ENCODE measurements around the gene GPR146. TPM values are rescaled to one million over a fixed set of nuclear protein-coding genes. Genes with fewer than 3 reads are reported as not detected.
A peak's percentile ranks its signal among the peaks of the same experiment; 100 is the strongest.

GPR146 gene
- total and polyA plus RNA-seq, 4 experiments from 2014 or later: 8.8 to 22.2 (median 10.1) TPM

DNA sequence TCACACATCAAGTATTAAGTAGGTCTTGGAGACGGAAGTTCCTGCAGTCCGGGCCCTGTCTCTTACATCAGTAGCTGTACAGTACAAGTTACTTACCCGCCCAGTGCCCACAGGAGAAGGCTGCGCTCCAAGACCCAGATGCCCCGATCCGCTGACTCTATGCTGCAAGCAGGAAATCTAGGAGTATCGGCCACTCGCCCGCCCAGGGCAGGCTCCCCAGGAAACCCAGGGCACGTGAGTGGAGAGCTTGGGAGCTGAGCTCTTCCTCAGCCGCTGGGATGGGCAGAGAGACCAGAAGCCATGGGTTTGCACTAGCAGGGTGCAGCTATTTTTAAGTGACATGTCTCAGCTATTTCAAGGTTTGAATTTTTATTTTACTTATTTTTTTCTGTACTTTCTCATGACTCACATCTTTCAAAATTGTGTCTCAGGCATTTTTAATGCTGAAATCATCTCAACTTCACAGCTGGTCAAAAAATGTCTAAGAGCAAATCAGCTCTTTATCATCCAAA, 41.6 kb downstream of the GPR146 start:
- Mint-ChIP-seq H3K9me3 (no peaks in the 10 kb centered on the region), H3K4me1 (peaks cover 8 to 14% (median 8%) of the 10 kb centered on the region in 4 donors), H3K4me3 (no peak overlapping the region), H3K27me3 (no peaks in the 10 kb centered on the region), H3K36me3 (no peaks in the 10 kb centered on the region), H3K27ac (no peak overlapping the region)
- ChIA-PET CTCF (ENCODE audit: partially characterized antibody) (interaction anchor here (0.6 to 2.4 kb wide), 16 partner anchors 11 to 107 kb away, joined by 3 to 22 read pairs (median 5); a partner anchor contains a TSS), POLR2A (ENCODE audit: partially characterized antibody) (no interaction called here)
- Histone ChIP-seq H3K27ac (ENCODE audit: low read depth, low read length) (no peak overlapping the region), H3K4me1 (ENCODE audit: insufficient read depth, low read length) (peaks cover 10% of the 10 kb centered on the region), H3K9me3 (ENCODE audit: control insufficient read depth in 1 of 2, low read length in 2 of 2) (no peaks in the 10 kb centered on the region), H3K27me3 (ENCODE audit: insufficient read depth, low read length) (no peaks in the 10 kb centered on the region), H3K4me3 (ENCODE audit: low read length in 2 of 2) (no peak overlapping the region), H3K36me3 (ENCODE audit: insufficient read depth, low read length) (no peaks in the 10 kb centered on the region)
- no peak for DNase-seq
- intact Hi-C loops (cut with micrococcal nuclease): loop anchor here (2.0 kb wide), 1 partner anchor 389 kb away; no protein-coding TSS in a partner anchor

DNA sequence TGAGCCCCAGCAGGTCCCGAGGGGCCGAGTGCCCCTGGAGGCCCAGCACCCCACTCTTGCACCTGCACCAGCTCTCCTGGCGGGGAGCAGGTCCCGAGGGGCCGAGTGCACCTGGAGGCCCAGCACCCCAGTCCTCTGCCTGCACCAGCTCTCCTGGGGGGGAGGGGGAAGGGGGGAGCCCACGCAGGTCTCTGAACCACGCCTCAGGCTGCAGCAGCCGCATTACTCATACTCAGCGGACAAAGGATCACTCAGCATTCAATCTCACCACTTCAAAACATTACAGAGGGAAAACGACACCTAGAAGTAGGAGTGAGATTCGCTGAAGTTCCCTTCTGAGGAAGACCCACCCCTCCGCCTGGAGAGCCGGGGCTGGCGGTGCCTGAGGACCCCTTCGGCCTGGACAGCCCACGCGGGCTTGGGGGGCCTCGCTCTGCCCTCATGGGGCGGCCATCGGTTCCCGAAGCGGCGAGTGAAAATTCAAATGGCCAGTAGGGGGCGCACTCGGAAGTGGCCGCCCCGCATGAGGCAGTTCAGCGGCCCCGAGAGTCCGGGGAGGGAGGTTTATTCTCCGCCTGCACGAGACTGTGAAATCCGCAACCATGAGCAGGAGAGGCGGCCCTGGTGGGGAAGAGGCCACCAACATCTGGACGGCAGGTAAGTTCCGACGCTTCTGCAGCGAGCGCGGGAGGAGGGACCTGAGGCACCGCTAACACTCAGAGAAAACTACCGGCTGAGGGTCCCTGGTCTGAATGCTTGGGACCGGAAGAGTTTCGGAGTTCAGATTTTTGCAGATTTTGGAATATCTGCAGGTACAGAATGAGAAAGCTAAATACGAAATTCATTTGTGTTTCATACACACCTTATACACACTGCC, 42.5 kb downstream of the GPR146 start:
- H3K4me3 Mint-ChIP-seq: peak overlapping the region; percentile 65 to 79 (median 70)
- intact Hi-C loops (cut with micrococcal nuclease): loop anchor here (1.0 to 2.0 kb wide), 3 partner anchors 83 to 388 kb away; no protein-coding TSS in a partner anchor
- peaks cover 10% of the 10 kb centered on the region for H3K4me1 ChIP-seq (ENCODE audit: insufficient read depth, low read length)
- DNase-seq: peak; percentile 56 to 67 (median 59)
- H3K9me3 ChIP-seq (ENCODE audit: control insufficient read depth in 1 of 2, low read length in 2 of 2): no peaks in the 10 kb centered on the region
- H3K27me3 Mint-ChIP-seq: no peaks in the 10 kb centered on the region
- no peaks in the 10 kb centered on the region for H3K27me3 ChIP-seq (ENCODE audit: insufficient read depth, low read length)
- H3K36me3 Mint-ChIP-seq: peaks cover under 1 to 2% of the 10 kb centered on the region in 2 donors
- no peaks in the 10 kb centered on the region for H3K36me3 ChIP-seq (ENCODE audit: insufficient read depth, low read length)
- no peaks in the 10 kb centered on the region for H3K9me3 Mint-ChIP-seq
- CTCF ChIA-PET (ENCODE audit: partially characterized antibody): interaction anchor here (0.6 to 2.4 kb wide), 21 partner anchors 12 to 113 kb away, joined by 3 to 22 read pairs (median 5); a partner anchor contains a TSS
- peaks cover 8 to 14% (median 9%) of the 10 kb centered on the region in 4 donors for H3K4me1 Mint-ChIP-seq
- peak overlapping the region in 2 of 7 donors; percentile 36 to 47 for H3K27ac Mint-ChIP-seq
- H3K27ac ChIP-seq (ENCODE audit: low read depth, low read length): no peak overlapping the region
- POLR2A ChIA-PET (ENCODE audit: partially characterized antibody): no interaction called here
- peak overlapping the region in 1 of 2 donors; percentile 21 for H3K4me3 ChIP-seq (ENCODE audit: low read length in 2 of 2)

DNA sequence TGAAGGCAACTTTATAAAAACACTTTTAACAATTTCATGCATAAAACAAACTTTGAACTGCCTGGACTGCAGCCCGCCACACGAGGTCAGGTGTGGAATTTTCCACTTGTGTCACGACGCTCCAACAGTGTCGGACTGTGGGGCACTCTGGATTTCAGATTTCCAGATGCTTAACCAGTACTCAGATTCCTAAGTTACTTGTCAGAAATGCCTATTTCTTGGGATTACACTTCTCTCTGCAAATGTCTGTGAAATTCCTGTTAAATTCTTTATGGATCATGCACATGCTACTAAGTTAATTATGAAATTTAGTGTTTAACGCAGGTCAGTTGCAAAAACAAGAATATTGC, 43.1 kb downstream of the GPR146 start:
- CTCF ChIA-PET (ENCODE audit: partially characterized antibody): interaction anchor here (0.8 to 2.4 kb wide), 7 partner anchors 52 to 114 kb away, joined by 3 to 14 read pairs (median 5); a partner anchor contains a TSS
- Histone ChIP-seq H3K27me3 (ENCODE audit: insufficient read depth, low read length) (no peaks in the 10 kb centered on the region), H3K9me3 (ENCODE audit: control insufficient read depth in 1 of 2, low read length in 2 of 2) (no peaks in the 10 kb centered on the region), H3K27ac (ENCODE audit: low read depth, low read length) (no peak overlapping the region), H3K4me1 (ENCODE audit: insufficient read depth, low read length) (peaks cover 10% of the 10 kb centered on the region), H3K4me3 (ENCODE audit: low read length in 2 of 2) (no peak overlapping the region), H3K36me3 (ENCODE audit: insufficient read depth, low read length) (no peaks in the 10 kb centered on the region)
- H3K9me3 Mint-ChIP-seq: no peaks in the 10 kb centered on the region
- peaks cover 8 to 14% (median 9%) of the 10 kb centered on the region in 4 donors for H3K4me1 Mint-ChIP-seq
- intact Hi-C loops (cut with micrococcal nuclease): loop anchor here (1.0 to 2.0 kb wide), 3 partner anchors 83 to 387 kb away; no protein-coding TSS in a partner anchor
- no peak for DNase-seq
- H3K27ac Mint-ChIP-seq: peak overlapping the region in 1 of 7 donors; percentile 36
- POLR2A ChIA-PET (ENCODE audit: partially characterized antibody): no interaction called here
- H3K36me3 Mint-ChIP-seq: peaks cover 2 to 4% of the 10 kb centered on the region in 2 donors
- H3K4me3 Mint-ChIP-seq: peak overlapping the region in 4 of 8 donors; percentile 67 to 79 (median 74)
- H3K27me3 Mint-ChIP-seq: no peaks in the 10 kb centered on the region

DNA sequence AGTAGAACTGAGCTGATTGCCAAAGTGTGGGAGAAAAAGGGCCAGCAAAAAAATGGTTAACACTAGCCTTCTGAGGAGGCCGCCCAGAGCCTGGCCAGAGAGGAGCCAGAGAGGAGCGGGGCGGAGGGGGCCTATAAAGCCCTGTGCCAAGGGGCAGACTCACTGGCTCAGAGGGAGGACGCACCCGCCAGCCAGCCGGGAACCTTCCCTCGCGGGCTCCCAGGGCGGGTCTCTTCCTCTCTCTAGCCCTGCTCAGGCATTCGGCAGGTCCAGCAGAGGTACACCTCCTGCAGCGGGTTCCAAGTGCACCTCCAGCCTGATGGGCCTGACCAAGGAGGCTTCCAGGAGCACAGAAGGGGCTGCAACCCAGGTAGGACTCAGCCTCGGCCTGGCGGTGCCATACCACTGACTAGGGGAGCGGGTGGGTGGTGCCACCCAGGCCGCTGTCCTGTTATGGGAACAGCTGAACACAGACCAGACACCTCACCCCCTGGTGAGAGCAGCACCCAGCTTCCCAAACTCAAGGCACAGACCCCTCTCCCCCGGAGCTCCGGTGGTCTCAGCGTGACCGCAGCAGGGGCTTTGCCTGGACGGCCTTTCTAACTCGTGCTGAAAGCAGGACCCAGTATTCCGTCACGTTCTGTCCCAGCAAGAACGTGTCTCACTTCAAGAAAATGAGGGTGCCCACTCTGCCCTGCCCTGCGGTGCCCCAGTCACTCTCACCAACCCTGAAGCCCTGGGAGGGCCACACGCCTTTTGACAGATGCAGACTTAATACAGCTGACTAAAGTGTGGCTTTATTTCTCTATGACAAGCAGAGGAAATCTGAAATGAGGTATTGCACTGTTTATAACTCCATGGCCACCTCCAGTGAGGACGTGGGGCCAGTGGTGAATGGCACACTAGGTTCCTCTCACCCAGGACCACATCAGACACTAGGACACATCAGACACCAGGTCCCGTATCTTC, 43.9 kb downstream of the GPR146 start, which contains the start of gene GPER1:
Gene GPER1 (plus strand): TSS at position 162 of the 969 bp plus-strand sequence. CDS start 3,616 bp downstream, outside the sequence.
- CTCF ChIA-PET (ENCODE audit: partially characterized antibody): interaction anchor here (1.0 to 2.0 kb wide), 6 partner anchors 22 to 93 kb away, joined by 3 to 7 read pairs (median 5); no protein-coding TSS in a partner anchor
- Mint-ChIP-seq H3K27me3 (no peaks in the 10 kb centered on the region), H3K4me3 (peak within 1 kb of the TSS; percentile 65 to 79 (median 70)), H3K36me3 (peaks cover 2 to 7% of the 10 kb centered on the region in 2 donors), H3K9me3 (no peaks in the 10 kb centered on the region), H3K4me1 (peaks cover 8 to 14% (median 9%) of the 10 kb centered on the region in 4 donors), H3K27ac (peak within 1 kb of the TSS in 4 of 7 donors; percentile 36 to 60 (median 47))
- Histone ChIP-seq H3K27me3 (ENCODE audit: insufficient read depth, low read length) (no peaks in the 10 kb centered on the region), H3K36me3 (ENCODE audit: insufficient read depth, low read length) (no peaks in the 10 kb centered on the region), H3K9me3 (ENCODE audit: control insufficient read depth in 1 of 2, low read length in 2 of 2) (no peaks in the 10 kb centered on the region), H3K4me3 (ENCODE audit: low read length in 2 of 2) (peak within 1 kb of the TSS in 1 of 2 donors; percentile 21), H3K27ac (ENCODE audit: low read depth, low read length) (no peak within 1 kb of the TSS), H3K4me1 (ENCODE audit: insufficient read depth, low read length) (peaks cover 10% of the 10 kb centered on the region)
- DNase-seq: no peak
- POLR2A ChIA-PET (ENCODE audit: partially characterized antibody): no interaction called here
- intact Hi-C loops (cut with micrococcal nuclease): loop anchor here (1.0 to 2.0 kb wide), 3 partner anchors 82 to 387 kb away; no protein-coding TSS in a partner anchor

DNA sequence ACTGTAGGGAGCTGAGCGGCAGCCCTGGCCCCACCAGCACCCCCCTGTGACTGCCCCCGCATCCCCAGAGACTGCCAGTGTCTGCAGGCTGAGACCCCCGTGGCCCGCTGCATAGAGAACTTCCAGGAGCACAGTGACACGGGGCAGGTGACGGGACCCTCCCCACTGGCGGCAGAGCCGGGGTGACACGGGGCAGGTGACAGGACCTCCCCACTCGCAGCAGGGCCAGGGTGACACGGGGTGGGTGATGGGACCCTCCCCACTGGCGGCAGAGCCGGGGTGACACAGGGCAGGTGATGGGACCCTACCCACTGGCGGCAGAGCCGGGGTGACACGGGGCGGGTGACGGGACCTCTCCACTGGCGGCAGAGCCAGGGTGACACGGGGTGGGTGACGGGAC, 45.9 kb downstream of the GPR146 start:
- Mint-ChIP-seq H3K9me3 (no peaks in the 10 kb centered on the region), H3K4me1 (peaks cover 8 to 14% (median 9%) of the 10 kb centered on the region in 4 donors), H3K27ac (no peak overlapping the region), H3K36me3 (peaks cover 2 to 7% of the 10 kb centered on the region in 2 donors), H3K27me3 (no peaks in the 10 kb centered on the region), H3K4me3 (no peak overlapping the region)
- Histone ChIP-seq H3K4me1 (ENCODE audit: insufficient read depth, low read length) (peaks cover 10% of the 10 kb centered on the region), H3K9me3 (ENCODE audit: control insufficient read depth in 1 of 2, low read length in 2 of 2) (no peaks in the 10 kb centered on the region), H3K27me3 (ENCODE audit: insufficient read depth, low read length) (no peaks in the 10 kb centered on the region), H3K36me3 (ENCODE audit: insufficient read depth, low read length) (no peaks in the 10 kb centered on the region), H3K4me3 (ENCODE audit: low read length in 2 of 2) (no peak overlapping the region), H3K27ac (ENCODE audit: low read depth, low read length) (no peak overlapping the region)
- POLR2A ChIA-PET (ENCODE audit: partially characterized antibody): no interaction called here
- CTCF ChIA-PET (ENCODE audit: partially characterized antibody): interaction anchor here (1.0 to 1.6 kb wide), 3 partner anchors 85 to 97 kb away, joined by 3 to 6 read pairs (median 4); no protein-coding TSS in a partner anchor
- no peak for DNase-seq
- intact Hi-C loops (cut with micrococcal nuclease): no loop called here

DNA sequence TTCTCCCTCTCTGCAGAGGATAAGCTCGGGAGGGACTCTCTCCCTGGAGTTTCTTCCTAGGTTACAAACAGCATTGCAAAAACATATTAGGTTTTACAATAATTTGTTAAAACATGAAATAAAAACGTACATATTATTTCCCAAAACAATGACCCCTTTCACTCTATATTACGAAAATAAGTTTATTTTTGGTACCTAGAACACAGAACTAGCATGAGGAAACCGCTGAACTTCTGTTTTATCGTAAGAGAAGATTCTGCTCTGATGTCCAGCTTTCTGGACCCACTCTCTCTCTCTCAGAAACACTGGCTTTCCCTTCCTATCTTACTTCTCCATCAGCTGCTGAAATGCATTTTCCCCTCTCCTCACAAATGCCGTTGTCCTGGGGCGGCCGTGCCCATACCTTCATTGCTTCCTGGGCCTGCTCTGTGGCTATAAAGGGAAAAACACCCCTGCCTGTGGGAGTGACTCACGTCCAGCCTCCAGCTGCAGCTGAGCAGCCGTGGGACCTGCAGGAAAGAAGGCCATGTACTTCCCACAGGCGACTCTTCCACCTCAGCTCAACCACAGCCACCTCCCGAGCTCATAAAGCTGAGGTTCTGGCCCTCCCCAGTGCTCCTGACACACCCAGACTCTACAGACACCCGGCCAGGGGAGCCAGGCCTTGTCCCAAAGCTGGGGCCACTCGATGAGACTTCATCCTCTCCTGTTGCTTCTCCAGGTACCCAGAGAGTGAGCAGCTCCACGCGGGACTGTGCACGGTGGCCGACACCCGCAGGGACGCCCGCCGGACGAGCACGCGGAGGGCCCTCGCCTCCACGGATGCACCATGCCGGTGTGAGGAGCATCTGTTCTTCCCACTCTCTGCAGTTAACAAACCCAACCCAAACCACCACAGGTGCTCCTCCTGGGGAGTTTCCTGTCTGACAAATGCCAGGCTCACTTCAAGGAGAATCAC, 46.6 kb downstream of the GPR146 start:
- peaks cover 8 to 14% (median 9%) of the 10 kb centered on the region in 4 donors for H3K4me1 Mint-ChIP-seq
- H3K4me3 Mint-ChIP-seq: no peak overlapping the region
- no peak overlapping the region for H3K27ac ChIP-seq (ENCODE audit: low read depth, low read length)
- no peaks in the 10 kb centered on the region for H3K27me3 ChIP-seq (ENCODE audit: insufficient read depth, low read length)
- H3K36me3 Mint-ChIP-seq: peaks cover 2 to 7% of the 10 kb centered on the region in 2 donors
- no peaks in the 10 kb centered on the region for H3K9me3 Mint-ChIP-seq
- DNase-seq: no peak
- no peak overlapping the region for H3K27ac Mint-ChIP-seq
- no peaks in the 10 kb centered on the region for H3K36me3 ChIP-seq (ENCODE audit: insufficient read depth, low read length)
- H3K4me3 ChIP-seq (ENCODE audit: low read length in 2 of 2): no peak overlapping the region
- intact Hi-C loops (cut with micrococcal nuclease): no loop called here
- H3K9me3 ChIP-seq (ENCODE audit: control insufficient read depth in 1 of 2, low read length in 2 of 2): no peaks in the 10 kb centered on the region
- ChIA-PET CTCF (ENCODE audit: partially characterized antibody) (interaction anchor here (0.6 to 1.6 kb wide), 5 partner anchors 41 to 98 kb away, joined by 3 to 6 read pairs (median 3); no protein-coding TSS in a partner anchor), POLR2A (ENCODE audit: partially characterized antibody) (no interaction called here)
- H3K27me3 Mint-ChIP-seq: no peaks in the 10 kb centered on the region
- peaks cover 10% of the 10 kb centered on the region for H3K4me1 ChIP-seq (ENCODE audit: insufficient read depth, low read length)
